Esophagus muscularis mucosa (tissue), 3 donors: ENCODE measurements around the gene RFTN1.

Experiments
- POLR2A ChIP-seq: fragments of 450-650 bp; IDR thresholded peaks from one replicate; pipeline ENCODE4 v1.6.1; 2017; ENCODE audit warnings: antibody characterized with exemption, moderate library complexity, mild to moderate bottlenecking, low read depth
- POLR2AphosphoS5 ChIP-seq, 2 donors: sonication (generic); formaldehyde crosslinking; IDR thresholded peaks; one replicate each; pipeline ENCODE4 v1.6.1; 2017; ENCODE audit warnings: antibody characterized with exemption in 2 of 2
- TF ChIP-seq, protein P1 (sequence below), 3 experiments: fragments of 200-600 bp in 2 of 3; fragments of 450-650 bp in 1 of 3; sonication (generic) in 2 of 3; IDR thresholded peaks; one replicate each; pipeline ENCODE4 v1.5.1; 2017 to 2019; ENCODE audit warnings: antibody characterized with exemption in 3 of 3, mild to moderate bottlenecking in 2 of 3, moderate library complexity in 1 of 3

DNA sequence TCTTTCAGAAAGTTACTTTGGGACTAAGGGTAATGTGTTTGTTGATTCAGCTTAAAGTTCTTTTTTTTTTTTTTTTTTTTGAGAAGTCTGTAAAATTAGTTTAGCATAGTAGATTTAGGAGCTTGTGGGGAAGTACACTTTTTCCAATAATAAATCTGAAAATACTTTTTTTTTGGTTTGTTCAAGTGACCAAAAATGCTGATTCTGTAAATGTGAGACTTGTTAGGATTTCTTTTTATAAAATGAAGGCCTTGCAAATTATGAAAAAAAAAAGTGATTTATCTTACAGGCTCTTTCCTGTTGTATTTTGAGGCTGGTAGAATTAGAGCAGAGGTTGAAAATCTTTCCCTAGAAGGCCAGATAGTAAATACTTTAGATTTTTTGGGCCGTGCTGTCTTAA, 240.9 kb downstream of the RFTN1 start:
- TF ChIP-seq, protein P1, sequence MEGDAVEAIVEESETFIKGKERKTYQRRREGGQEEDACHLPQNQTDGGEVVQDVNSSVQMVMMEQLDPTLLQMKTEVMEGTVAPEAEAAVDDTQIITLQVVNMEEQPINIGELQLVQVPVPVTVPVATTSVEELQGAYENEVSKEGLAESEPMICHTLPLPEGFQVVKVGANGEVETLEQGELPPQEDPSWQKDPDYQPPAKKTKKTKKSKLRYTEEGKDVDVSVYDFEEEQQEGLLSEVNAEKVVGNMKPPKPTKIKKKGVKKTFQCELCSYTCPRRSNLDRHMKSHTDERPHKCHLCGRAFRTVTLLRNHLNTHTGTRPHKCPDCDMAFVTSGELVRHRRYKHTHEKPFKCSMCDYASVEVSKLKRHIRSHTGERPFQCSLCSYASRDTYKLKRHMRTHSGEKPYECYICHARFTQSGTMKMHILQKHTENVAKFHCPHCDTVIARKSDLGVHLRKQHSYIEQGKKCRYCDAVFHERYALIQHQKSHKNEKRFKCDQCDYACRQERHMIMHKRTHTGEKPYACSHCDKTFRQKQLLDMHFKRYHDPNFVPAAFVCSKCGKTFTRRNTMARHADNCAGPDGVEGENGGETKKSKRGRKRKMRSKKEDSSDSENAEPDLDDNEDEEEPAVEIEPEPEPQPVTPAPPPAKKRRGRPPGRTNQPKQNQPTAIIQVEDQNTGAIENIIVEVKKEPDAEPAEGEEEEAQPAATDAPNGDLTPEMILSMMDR (IDR thresholded peaks at IDR 0.05), result no peak
- TF ChIP-seq POLR2A (no peak), POLR2AphosphoS5 (IDR thresholded peaks at IDR 0.05) (no peak)
